GM21528 (cell line): Measurements from ENCODE around the gene SUN1.

Experiments
- ATAC-seq: cut with Tn5 transposase; IDR thresholded peaks from one replicate; pipeline ENCODE4 v1.9.1; 2021; ENCODE audit warnings: mild to moderate bottlenecking, moderate library complexity; ENCODE audit not compliant: unreplicated experiment, low FRiP score

The SUN1 gene

GRCh38 chr7:888081-889024 is 56.1 kb downstream of the SUN1 start:
- no peak for ATAC-seq

DNA sequence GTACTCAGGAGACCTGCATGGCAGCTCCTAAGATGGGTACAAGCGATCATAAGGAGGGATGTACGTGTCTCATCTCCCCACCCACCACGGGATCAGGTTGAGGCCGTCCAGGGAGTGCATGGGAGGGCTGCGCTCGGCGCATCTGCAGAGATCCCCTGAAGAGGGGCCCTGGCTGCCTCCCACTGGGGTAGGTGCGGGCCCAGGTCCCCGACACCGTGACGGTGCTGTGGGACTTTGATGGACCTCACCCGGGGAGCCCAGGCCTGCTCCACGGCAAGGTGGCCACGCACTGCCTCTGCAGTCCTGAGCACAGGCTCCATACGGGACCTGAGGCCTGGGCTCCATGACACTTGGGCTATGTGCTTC is 56.7 kb downstream of the SUN1 start:
- ATAC-seq = no peak

- no peak for ATAC-seq
These were observed 57.1 kb downstream of the SUN1 start for GRCh38 chr7:889391-889790.

DNA sequence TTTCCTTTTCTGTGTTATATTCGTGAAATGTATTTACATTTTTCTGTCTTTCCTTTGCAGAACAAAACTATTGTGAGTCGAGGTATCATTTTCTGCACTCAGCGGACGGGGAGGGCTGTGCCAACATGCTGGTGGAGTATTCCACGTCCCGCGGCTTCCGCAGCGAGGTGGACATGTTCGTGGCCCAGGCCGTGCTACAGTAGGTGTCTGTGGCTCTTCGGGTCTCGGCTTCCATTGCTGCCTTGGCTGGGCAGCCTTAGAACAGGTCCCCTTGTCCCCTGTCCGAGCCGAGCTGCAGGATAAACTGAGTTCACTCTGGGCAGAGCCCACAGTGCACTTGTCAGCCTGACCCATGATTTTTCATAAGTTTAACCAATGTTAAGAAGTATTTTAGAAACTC is 58.6 kb downstream of the SUN1 start:
- ATAC-seq = no peak

- no peak for ATAC-seq
These were observed 59.0 kb downstream of the SUN1 start for GRCh38 chr7:891291-891690.

DNA sequence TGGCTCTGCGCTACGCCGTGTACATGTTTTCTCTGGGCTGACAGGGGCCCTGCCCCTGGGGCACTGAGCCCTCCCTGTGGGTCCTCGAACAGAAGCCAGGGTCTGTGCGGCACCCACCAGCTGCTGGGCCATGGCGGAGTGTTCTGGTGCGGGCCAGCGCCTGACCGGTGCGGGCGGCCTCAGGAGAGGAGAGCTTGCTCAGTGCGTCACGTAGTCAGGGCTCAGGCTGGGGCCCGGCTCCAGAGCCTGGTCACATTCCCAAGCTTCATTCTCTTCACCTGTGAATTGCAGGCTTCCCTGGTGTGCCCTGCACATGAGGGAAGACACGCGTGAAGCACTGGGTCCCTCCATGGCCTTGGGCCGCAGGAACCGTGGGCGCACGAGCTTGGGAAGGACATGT is 59.5 kb downstream of the SUN1 start:
- ATAC-seq = no peak

GRCh38 chr7:892648-893593 is 60.6 kb downstream of the SUN1 start:
- ATAC-seq = no peak

DNA sequence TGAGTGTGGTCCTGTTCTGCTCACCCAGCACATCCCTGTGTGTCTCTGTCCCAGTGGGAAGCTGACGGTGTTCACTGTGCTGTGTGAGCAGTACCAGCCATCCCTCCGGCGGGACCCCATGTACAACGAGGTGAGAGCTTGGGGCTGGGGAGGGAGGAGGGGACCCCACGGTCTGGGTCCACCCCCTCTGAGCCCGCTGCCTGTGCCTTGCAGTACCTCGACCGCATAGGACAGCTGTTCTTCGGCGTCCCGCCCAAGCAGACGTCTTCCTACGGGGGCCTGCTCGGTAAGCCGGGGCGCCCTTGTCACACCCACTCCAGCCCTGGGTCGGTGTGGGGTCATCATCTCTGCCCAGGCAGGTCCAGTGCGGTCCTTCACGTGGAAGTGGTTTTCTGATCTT is 61.4 kb downstream of the SUN1 start:
- ATAC-seq = no peak

GRCh38 chr7:894164-894867 is 62.0 kb downstream of the SUN1 start:
- no peak for ATAC-seq

DNA sequence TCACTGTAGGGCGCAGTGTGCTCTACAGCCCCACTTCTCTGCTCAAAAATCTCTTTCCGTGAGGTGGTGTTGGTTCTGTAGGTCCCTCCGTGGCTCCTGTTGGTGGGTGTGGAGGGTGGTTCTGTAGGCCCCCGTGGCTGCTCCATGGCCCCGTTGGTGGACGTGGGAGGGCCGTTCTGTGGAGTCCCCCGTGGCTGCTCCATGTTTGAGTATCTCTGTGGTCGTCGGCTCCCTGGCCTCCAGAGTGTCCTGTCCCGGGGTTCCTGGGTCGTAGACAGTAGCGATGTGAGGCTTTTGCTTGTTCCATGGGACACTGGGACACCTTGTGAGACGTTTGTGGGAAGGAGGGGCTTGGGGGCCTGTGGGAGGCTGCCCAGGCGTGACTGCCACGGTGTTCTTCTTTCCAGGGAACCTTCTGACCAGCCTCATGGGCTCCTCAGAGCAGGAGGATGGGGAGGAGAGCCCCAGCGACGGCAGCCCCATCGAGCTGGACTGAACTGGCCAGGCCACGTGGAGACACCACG is 62.7 kb downstream of the SUN1 start:
- ATAC-seq = no peak

GRCh38 chr7:895451-896052 is 63.3 kb downstream of the SUN1 start:
- ATAC-seq = no peak

- ATAC-seq = no peak
These were observed 64.2 kb downstream of the SUN1 start for GRCh38 chr7:896346-897075.

- ATAC-seq = no peak
These were observed 64.8 kb downstream of the SUN1 start for GRCh38 chr7:897086-897485.

GRCh38 chr7:897771-898376 is 65.6 kb downstream of the SUN1 start:
- no peak for ATAC-seq

DNA sequence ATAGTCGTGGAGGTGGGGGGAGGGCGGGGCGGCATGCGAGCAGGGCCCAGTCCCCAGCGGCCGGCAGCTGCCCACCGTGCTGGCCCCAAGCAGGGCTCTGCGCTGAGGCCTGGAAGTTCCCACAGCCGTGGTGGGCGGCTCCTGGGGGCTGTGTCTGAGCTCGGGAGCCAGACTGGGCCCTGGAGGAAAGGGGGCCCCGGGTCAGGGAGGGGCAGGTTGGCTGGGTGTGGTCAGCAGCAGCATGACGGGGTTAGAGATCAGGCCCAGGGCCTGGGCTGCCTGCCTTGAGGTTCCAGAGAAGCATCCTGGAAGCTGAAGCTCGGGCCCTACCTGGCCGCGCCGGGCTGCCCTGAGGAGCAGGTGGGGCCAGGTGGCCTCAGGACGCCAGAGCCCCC is 66.2 kb downstream of the SUN1 start:
- no peak for ATAC-seq

- no peak for ATAC-seq
These were observed 66.8 kb downstream of the SUN1 start for GRCh38 chr7:898855-899681.

GRCh38 chr7:899806-900205 is 67.5 kb downstream of the SUN1 start:
- ATAC-seq = no peak

DNA sequence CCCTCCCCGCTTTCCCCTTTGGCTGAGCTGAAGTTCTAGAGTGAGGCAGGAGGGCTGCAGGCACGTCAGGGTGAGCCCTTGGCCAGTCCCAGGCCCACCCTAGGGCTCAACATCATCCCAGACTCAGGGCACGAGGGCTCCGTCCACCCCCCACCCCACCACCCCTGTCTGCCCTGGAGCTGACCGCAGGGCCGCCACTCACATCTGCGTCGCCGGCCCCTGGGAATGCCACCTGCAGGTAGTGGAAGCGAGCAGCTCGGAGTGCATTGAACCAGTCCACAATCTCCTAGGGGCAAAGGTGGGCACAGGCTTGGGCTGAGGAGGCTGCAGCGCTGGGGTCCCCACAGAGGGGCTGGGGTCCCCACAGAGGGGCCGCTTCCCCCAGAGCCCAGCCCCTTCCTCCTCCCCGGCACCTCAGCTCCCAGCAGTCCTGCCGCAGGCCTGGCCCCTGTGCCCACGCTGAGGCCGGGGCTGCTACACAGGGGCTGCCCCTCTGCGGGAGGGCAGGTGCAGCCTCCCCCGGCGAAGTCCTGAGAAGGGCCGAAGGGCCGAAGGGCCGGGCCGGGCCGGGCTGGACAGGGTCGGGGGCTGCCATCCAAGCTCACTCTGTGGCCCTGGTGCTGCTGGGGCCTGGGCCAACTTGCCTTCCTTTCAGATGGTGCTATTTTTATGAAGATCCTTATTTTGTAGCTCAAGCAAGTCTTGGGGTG is 68.2 kb downstream of the SUN1 start:
- no peak for ATAC-seq
